HL-60 (cell line): ENCODE results near the gene SELENOK.

Experiments
- POLR2AphosphoS5 ChIP-seq: IDR thresholded peaks from 2 replicates; pipeline ENCODE4 v1.6.1; 2012; ENCODE audit warnings: low read depth
- SPI1 ChIP-seq: IDR thresholded peaks from 2 replicates; pipeline ENCODE4 v1.6.1; 2012; ENCODE audit warnings: low read depth, mild to moderate bottlenecking, borderline replicate concordance
- TF ChIP-seq, protein P1 (sequence below): IDR thresholded peaks from one replicate; pipeline ENCODE4 v1.5.1; 2011; ENCODE audit warnings: low read length, control low read depth, inconsistent platforms; ENCODE audit not compliant: insufficient read depth
- TF ChIP-seq, protein P2 (sequence below): IDR thresholded peaks from 2 replicates; pipeline ENCODE4 v1.6.1; 2012; ENCODE audit warnings: low read depth; ENCODE audit not compliant: insufficient replicate concordance

DNA sequence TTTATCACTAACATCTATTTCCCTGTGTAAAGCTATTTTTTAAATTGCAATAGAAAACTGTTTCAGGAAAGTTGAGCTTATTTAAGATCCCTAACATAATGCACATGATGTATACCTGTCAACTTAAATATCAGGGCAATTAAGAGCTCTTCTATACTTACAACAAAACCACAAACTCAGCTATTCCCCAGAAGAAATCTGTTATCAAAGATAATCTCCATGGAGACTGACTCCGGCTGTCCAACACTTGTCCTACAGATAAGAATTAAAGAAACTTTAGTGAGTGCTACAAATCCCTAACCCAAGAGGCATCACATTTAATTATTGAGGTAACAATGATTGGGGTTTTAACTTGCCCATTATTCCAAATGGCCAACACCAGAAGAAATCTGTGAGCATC is 3.4 kb downstream of the SELENOK start:
- TF ChIP-seq POLR2AphosphoS5: no peak
- TF ChIP-seq, protein P1, sequence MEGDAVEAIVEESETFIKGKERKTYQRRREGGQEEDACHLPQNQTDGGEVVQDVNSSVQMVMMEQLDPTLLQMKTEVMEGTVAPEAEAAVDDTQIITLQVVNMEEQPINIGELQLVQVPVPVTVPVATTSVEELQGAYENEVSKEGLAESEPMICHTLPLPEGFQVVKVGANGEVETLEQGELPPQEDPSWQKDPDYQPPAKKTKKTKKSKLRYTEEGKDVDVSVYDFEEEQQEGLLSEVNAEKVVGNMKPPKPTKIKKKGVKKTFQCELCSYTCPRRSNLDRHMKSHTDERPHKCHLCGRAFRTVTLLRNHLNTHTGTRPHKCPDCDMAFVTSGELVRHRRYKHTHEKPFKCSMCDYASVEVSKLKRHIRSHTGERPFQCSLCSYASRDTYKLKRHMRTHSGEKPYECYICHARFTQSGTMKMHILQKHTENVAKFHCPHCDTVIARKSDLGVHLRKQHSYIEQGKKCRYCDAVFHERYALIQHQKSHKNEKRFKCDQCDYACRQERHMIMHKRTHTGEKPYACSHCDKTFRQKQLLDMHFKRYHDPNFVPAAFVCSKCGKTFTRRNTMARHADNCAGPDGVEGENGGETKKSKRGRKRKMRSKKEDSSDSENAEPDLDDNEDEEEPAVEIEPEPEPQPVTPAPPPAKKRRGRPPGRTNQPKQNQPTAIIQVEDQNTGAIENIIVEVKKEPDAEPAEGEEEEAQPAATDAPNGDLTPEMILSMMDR: no peak
- TF ChIP-seq, protein P2, sequence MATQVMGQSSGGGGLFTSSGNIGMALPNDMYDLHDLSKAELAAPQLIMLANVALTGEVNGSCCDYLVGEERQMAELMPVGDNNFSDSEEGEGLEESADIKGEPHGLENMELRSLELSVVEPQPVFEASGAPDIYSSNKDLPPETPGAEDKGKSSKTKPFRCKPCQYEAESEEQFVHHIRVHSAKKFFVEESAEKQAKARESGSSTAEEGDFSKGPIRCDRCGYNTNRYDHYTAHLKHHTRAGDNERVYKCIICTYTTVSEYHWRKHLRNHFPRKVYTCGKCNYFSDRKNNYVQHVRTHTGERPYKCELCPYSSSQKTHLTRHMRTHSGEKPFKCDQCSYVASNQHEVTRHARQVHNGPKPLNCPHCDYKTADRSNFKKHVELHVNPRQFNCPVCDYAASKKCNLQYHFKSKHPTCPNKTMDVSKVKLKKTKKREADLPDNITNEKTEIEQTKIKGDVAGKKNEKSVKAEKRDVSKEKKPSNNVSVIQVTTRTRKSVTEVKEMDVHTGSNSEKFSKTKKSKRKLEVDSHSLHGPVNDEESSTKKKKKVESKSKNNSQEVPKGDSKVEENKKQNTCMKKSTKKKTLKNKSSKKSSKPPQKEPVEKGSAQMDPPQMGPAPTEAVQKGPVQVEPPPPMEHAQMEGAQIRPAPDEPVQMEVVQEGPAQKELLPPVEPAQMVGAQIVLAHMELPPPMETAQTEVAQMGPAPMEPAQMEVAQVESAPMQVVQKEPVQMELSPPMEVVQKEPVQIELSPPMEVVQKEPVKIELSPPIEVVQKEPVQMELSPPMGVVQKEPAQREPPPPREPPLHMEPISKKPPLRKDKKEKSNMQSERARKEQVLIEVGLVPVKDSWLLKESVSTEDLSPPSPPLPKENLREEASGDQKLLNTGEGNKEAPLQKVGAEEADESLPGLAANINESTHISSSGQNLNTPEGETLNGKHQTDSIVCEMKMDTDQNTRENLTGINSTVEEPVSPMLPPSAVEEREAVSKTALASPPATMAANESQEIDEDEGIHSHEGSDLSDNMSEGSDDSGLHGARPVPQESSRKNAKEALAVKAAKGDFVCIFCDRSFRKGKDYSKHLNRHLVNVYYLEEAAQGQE: no peak
- no peak for TF ChIP-seq SPI1
